ENCODE results near the gene SH2D3C. TPM values are rescaled to one million over a fixed set of nuclear protein-coding genes. Genes with fewer than 3 reads are reported as not detected.

SH2D3C gene
- total and polyA plus RNA-seq, 10 of the 15 experiments (the other 5 are each of a cell fraction or from before 2014, with no cell fraction given), result 1.2 to 23.5 (median 16.2) TPM

GRCh38 chr9:127785023-127785932, 6.8 kb upstream of the SH2D3C start (continued):
- TF ChIP-seq RB1 (IDR thresholded peaks at IDR 0.05; ENCODE audit: borderline replicate concordance) (peak; percentile 34; the same call in 1 of the 2 replicates), TCF12 (IDR thresholded peaks at IDR 0.05; ENCODE audit: low read depth, low read length) (0 out of 2 replicates have a peak, but pooled peaks have one; percentile 49), EZH2 (IDR thresholded peaks at IDR 0.05; ENCODE audit: borderline replicate concordance, control insufficient read depth, low read depth, low read length) (no peak), JUND (IDR thresholded peaks at IDR 0.05; ENCODE audit: low read depth, low read length) (no peak), NFYB (IDR thresholded peaks at IDR 0.05; ENCODE audit: insufficient read depth, low read depth, low read length) (no peak), JUNB (IDR thresholded peaks at IDR 0.05) (no peak), SP1 (IDR thresholded peaks at IDR 0.05; ENCODE audit: low read depth, low read length) (peak; percentile 14), TARDBP (IDR thresholded peaks at IDR 0.05; ENCODE audit: borderline replicate concordance) (no peak), SIN3A (IDR thresholded peaks at IDR 0.05; ENCODE audit: low read depth, low read length) (0 out of 2 replicates have a peak, but pooled peaks have one; percentile 34), PBX3 (IDR thresholded peaks at IDR 0.05; ENCODE audit: insufficient replicate concordance, low read depth, low read length) (no peak), SUPT20H (IDR thresholded peaks at IDR 0.05; ENCODE audit: borderline replicate concordance, control insufficient read depth, low read depth, low read length) (no peak), PML (IDR thresholded peaks at IDR 0.05; ENCODE audit: low read length) (no peak), ATF3 (IDR thresholded peaks at IDR 0.05; ENCODE audit: borderline replicate concordance, extremely low read depth, low read depth, low read length) (no peak), PAX5 (IDR thresholded peaks at IDR 0.05; ENCODE audit: borderline replicate concordance, low read depth, low read length) (peak; percentile 21; the same call in 1 of the 2 replicates), ZNF622 (IDR thresholded peaks at IDR 0.05) (no peak), IKZF1 (conservative IDR thresholded peaks at IDR 0.05) (peak; percentile 94), CTCF (IDR thresholded peaks at IDR 0.05 in 2 of 3, conservative IDR thresholded peaks at IDR 0.05 in 1 of 3; ENCODE audit: control insufficient read depth in 2 of 3, extremely low read depth in 1 of 3, insufficient read depth in 1 of 3, low read depth in 3 of 3, low read length in 3 of 3) (peak; percentile 65 to 89 (median 82)), ATF7 (IDR thresholded peaks at IDR 0.05; ENCODE audit: low read depth) (peak; percentile 4; the same call in 1 of the 2 replicates), TCF7 (IDR thresholded peaks at IDR 0.05; ENCODE audit: borderline replicate concordance) (no peak), LARP7 (IDR thresholded peaks at IDR 0.05) (peak; percentile 87), CBX5 (IDR thresholded peaks at IDR 0.05; ENCODE audit: low read depth) (no peak), STAT1 (conservative IDR thresholded peaks at IDR 0.05) (no peak), BACH1 (IDR thresholded peaks at IDR 0.05; ENCODE audit: borderline replicate concordance) (peak; percentile 24; the same call in 1 of the 2 replicates), RELA (IDR thresholded peaks at IDR 0.05; ENCODE audit: borderline replicate concordance, partially characterized antibody) (no peak), POU2F2 (IDR thresholded peaks at IDR 0.05; ENCODE audit: borderline replicate concordance, low read depth, low read length) (no peak)

All from GM12878 (cell line).